ENCODE data around the gene ILF2.
"Not testable (repeated sequence)": the region's sequence is repeated elsewhere in the genome, so short reads cannot be mapped to it uniquely, and the experiment has no call there.

DNA sequence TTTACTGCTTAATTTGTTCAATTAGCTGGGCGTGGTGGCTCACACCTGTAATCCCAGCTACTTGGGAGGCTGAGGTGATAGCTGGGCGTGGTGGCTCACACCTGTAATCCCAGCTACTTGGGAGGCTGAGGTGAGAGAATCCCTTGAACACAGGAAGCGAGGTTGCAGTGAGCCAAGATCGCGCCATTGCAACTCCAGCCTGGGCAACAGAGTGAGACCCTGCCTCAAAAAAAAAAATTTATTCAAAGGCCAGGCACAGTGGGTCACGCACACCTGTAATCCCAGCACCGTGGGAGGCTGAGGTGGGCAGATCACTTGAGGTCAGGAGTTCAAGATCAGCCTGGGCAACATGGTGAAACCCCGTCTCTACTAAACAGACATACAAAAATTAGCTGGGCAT lies 2.1 kb downstream of the ILF2 start:
- TF ChIP-seq PHF8 (CRISPR knock-in tag; IDR thresholded peaks at IDR 0.05); ZNF143 (CRISPR knock-in tag; IDR thresholded peaks at IDR 0.05); U2AF1 (optimal IDR thresholded peaks at IDR 0.05; ENCODE audit: low read depth, low read length); RFX5 (IDR thresholded peaks at IDR 0.05; ENCODE audit: low read depth, low read length); ZBTB20 (CRISPR knock-in tag; IDR thresholded peaks at IDR 0.05; ENCODE audit: borderline replicate concordance, low read depth); POLR2AphosphoS5 (IDR thresholded peaks at IDR 0.05; ENCODE audit: low read depth, low read length); TCF7L2 (IDR thresholded peaks at IDR 0.05; ENCODE audit: low read depth, low read length); ZBTB7A (CRISPR knock-in tag; IDR thresholded peaks at IDR 0.05); SMARCE1 (IDR thresholded peaks at IDR 0.05; ENCODE audit: borderline replicate concordance): not testable (repeated sequence)
- TF ChIP-seq, protein P1, sequence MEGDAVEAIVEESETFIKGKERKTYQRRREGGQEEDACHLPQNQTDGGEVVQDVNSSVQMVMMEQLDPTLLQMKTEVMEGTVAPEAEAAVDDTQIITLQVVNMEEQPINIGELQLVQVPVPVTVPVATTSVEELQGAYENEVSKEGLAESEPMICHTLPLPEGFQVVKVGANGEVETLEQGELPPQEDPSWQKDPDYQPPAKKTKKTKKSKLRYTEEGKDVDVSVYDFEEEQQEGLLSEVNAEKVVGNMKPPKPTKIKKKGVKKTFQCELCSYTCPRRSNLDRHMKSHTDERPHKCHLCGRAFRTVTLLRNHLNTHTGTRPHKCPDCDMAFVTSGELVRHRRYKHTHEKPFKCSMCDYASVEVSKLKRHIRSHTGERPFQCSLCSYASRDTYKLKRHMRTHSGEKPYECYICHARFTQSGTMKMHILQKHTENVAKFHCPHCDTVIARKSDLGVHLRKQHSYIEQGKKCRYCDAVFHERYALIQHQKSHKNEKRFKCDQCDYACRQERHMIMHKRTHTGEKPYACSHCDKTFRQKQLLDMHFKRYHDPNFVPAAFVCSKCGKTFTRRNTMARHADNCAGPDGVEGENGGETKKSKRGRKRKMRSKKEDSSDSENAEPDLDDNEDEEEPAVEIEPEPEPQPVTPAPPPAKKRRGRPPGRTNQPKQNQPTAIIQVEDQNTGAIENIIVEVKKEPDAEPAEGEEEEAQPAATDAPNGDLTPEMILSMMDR (CRISPR knock-in tag; IDR thresholded peaks at IDR 0.05) = not testable (repeated sequence)
